ENCODE results near the gene RNF222. TPM values are rescaled to one million over a fixed set of nuclear protein-coding genes. Genes with fewer than 3 reads are reported as not detected.
A peak's percentile ranks its signal among the peaks of the same experiment; 100 is the strongest.

RNF222 gene
- total RNA-seq, 6 experiments from 2014 or later = not detected

DNA sequence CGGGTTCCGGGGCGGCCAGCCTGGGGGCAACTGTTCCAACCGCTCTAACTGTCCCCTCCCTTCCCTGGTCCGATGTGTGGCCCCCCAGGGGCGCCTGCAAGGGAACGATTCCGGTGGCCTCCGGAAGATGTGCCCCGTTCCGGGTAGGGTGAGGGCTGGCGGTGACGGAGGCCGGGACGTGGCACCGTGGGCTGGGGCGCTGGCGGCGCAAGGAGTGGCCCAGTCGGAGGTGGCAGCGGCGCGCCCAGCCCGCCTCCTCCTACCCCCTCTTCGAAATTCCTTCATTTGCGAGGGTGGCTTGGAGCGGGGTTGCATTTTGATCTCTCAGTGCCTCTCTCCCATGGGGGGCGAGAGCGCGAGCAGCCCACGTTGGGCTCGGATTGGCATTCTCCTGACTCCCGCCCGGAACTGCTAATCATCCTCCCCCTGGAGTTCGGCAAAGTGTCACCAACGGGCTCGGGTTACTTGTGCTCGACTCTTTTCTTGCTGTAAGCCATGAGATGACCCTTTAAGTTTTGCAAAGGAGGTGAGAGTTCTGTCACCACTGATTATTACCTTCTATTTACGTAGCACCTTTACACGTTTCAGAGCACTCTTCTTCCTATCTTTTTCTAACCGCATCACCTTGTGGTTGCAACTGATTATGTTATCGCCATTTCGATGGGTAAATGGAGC, 38.7 kb upstream of the RNF222 start:
- H3K27ac ChIP-seq = peak overlapping the region; percentile 99 to 100 (median 100)
- no peaks in the 10 kb centered on the region for H3K9me3 ChIP-seq
- peak; percentile 39 for TF ChIP-seq POLR2A (IDR thresholded peaks at IDR 0.05)
- peak in 1 of 4 donors; percentile 1 for TF ChIP-seq CTCF (IDR thresholded peaks at IDR 0.05)
- intact Hi-C loops (cut with DNase I) = no loop called here
- WGBS (ENCODE audit: insufficient coverage, low coverage, low lambda C conversion rate, missing lambda C conversion rate) = 0% methylated on average over 15 of the region's 43 CpGs
- H3K36me3 ChIP-seq = peaks cover 0 to 5% (median 0%) of the 10 kb centered on the region in 4 donors
- H3K4me1 ChIP-seq = peaks cover 0 to 33% (median 8%) of the 10 kb centered on the region in 4 donors
- peak; percentile 53 to 72 (median 70) for ATAC-seq
- peak; percentile 67 to 79 (median 75) for DNase-seq
- peak overlapping the region; percentile 74 to 99 (median 91) for H3K4me3 ChIP-seq
- no peaks in the 10 kb centered on the region for H3K27me3 ChIP-seq

DNA sequence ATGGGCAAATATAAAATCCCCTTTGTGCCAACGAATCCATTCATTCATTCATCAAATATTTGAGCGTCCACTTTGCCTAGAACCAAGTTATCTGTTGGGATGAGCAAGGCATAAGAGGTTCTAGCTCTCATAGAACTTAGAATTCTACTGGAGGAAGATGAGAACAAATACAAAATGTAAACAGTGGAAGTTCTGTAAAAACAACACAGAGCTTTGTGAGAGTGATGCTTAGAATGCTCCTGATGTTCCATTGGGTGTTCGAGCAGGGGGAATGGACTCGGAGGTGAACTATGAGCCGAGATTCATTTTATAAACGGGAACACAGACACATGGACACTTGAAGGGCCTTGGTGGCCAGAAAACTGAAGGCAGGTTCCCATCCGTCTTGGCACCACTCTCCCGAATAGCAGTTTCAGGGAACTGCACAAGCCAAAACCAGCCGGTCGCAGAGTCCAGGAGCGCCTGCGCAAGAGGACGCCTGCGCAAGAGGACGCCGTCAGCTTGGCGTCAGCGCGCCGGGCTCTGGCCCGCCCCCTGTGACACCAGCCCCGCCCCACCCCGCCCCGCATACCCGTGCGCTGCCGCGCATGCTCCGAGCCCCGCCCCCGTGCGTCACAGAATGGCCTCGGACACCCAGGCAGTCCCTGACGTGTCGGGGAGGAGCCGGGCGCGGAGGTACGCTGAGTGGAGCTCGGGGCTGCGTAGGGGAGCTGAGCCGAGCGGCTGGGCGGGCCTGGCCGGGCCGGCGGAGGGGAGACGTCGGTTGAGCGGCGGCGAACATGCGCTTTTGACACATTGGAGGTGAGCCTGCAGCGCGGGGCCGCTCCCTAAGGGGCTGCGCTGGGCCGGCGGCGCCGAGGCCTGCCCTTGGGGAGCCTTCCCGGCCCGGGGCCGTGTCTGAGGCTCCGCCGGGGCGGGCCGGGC, 37.9 kb upstream of the RNF222 start, which contains the start of gene NDEL1:
TSS of gene NDEL1 (plus strand) at position 640 of the 924 bp plus-strand sequence. CDS start 8,388 bp downstream, outside the sequence.
- no peaks in the 10 kb centered on the region for H3K9me3 ChIP-seq
- WGBS (ENCODE audit: insufficient coverage, low coverage, low lambda C conversion rate, missing lambda C conversion rate) = 11% methylated on average over 9 of the region's 68 CpGs
- peak within 1 kb of the TSS; percentile 74 to 99 (median 91) for H3K4me3 ChIP-seq
- DNase-seq = peak; percentile 100
- H3K36me3 ChIP-seq = peaks cover 0 to 5% (median 0%) of the 10 kb centered on the region in 4 donors
- H3K27ac ChIP-seq = peak within 1 kb of the TSS; percentile 99 to 100 (median 100)
- no peaks in the 10 kb centered on the region for H3K27me3 ChIP-seq
- intact Hi-C loops (cut with DNase I) = no loop called here
- TF ChIP-seq CTCF (IDR thresholded peaks at IDR 0.05) (no peak), POLR2A (IDR thresholded peaks at IDR 0.05) (peak; percentile 100)
- ATAC-seq = peak; percentile 86 to 96 (median 90)
- H3K4me1 ChIP-seq = peaks cover 0 to 33% (median 5%) of the 10 kb centered on the region in 4 donors

DNA sequence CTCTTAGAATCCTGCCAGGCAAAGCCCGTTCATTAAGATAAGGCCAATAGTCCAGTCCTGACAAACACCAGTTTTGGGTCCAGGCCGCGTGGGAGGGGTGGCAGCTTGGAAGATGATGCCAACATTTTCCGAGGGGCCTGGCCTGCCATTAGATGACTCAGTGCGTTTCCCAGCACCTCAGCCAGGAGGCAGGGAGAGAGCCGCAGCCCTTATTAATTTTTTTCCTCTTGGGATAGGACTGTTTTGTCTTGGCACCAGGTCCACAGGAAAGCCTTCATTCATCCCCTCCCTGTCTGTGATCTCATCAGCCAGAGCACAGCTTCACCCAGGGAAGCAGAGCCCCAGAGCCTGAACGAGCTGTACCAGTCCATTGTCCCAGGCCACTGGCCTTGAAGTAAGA, 33.3 kb upstream of the RNF222 start:
- DNase-seq = peak; percentile 87 to 92 (median 90)
- H3K4me1 ChIP-seq = peaks cover 0 to 26% (median 8%) of the 10 kb centered on the region in 4 donors
- ATAC-seq = peak; percentile 47 to 70 (median 58)
- intact Hi-C loops (cut with DNase I) = no loop called here
- H3K9me3 ChIP-seq = no peaks in the 10 kb centered on the region
- WGBS (ENCODE audit: insufficient coverage, low coverage, low lambda C conversion rate, missing lambda C conversion rate) = 23% methylated on average over 3 of the region's 7 CpGs
- no peaks in the 10 kb centered on the region for H3K27me3 ChIP-seq
- TF ChIP-seq CTCF (IDR thresholded peaks at IDR 0.05) (peak in 2 of 4 donors; percentile 5 to 13), POLR2A (IDR thresholded peaks at IDR 0.05) (peak; percentile 38)
- H3K4me3 ChIP-seq = no peak overlapping the region
- H3K36me3 ChIP-seq = no peaks in the 10 kb centered on the region
- H3K27ac ChIP-seq = peak overlapping the region; percentile 30 to 90 (median 56)

DNA sequence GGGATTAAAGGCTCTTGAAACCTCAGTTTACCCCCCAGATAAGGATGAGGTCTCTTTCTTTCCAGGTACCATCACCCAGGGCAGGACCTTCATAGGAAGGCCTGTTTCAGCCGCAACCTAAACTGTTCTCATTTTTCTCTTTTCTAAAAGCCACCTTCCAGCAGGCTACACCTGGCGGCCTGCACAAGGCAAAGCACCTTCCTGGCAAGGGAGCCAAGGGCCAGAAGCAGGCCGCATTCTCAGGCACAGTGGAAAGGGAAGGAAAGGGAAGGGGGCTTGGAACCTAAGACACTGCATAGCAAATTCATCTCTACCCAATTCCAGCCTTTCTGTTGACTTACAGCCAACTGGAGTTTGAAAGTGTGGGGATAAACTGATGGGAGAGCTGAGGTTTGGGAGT, 29.2 kb upstream of the RNF222 start:
- peaks cover 0 to 31% (median 6%) of the 10 kb centered on the region in 4 donors for H3K4me1 ChIP-seq
- TF ChIP-seq POLR2A (IDR thresholded peaks at IDR 0.05) (no peak), CTCF (IDR thresholded peaks at IDR 0.05) (no peak)
- H3K27me3 ChIP-seq = no peaks in the 10 kb centered on the region
- ATAC-seq (no peak), DNase-seq (no peak)
- no peaks in the 10 kb centered on the region for H3K36me3 ChIP-seq
- no peak overlapping the region for H3K4me3 ChIP-seq
- no peaks in the 10 kb centered on the region for H3K9me3 ChIP-seq
- H3K27ac ChIP-seq = peak overlapping the region; percentile 2 to 75 (median 45)
- intact Hi-C loops (cut with DNase I) = no loop called here
- WGBS (ENCODE audit: insufficient coverage, low coverage, low lambda C conversion rate, missing lambda C conversion rate) = 90% methylated on average over 3 of the region's 3 CpGs
